Upper lobe of right lung (tissue), 1 donor: ENCODE results near the gene FAHD1. TPM values are rescaled to one million over a fixed set of nuclear protein-coding genes. Genes with fewer than 3 reads are reported as not detected.
A peak's percentile ranks its signal among the peaks of the same experiment; 100 is the strongest.
"Not testable (repeated sequence)": the region's sequence is repeated elsewhere in the genome, so short reads cannot be mapped to it uniquely, and the experiment has no call there.

Experiments
- ATAC-seq: fragments of 200-7000 bp; cut with Tn5 transposase; one replicate; pipeline ENCODE4 v1.9.1; 2020; ENCODE audit warnings: mild to moderate bottlenecking, moderate library complexity
- DNase-seq: peaks from one replicate; pipeline ENCODE4 v3.0.0-alpha.2; 2020
- H3K27ac ChIP-seq: fragments of 200-600 bp; one replicate; pipeline ENCODE4 v1.8.0; 2022
- H3K27me3 ChIP-seq: fragments of 200-600 bp; one replicate; pipeline ENCODE4 v1.8.0; 2022; ENCODE audit warnings: mild to moderate bottlenecking
- H3K36me3 ChIP-seq: fragments of 200-600 bp; one replicate; pipeline ENCODE4 v1.8.0; 2022
- H3K4me1 ChIP-seq: fragments of 200-600 bp; one replicate; pipeline ENCODE4 v1.8.0; 2022
- H3K4me3 ChIP-seq: fragments of 200-600 bp; one replicate; pipeline ENCODE4 v1.8.0; 2022; ENCODE audit warnings: mild to moderate bottlenecking
- H3K9me3 ChIP-seq: fragments of 200-600 bp; one replicate; pipeline ENCODE4 v1.8.0; 2022
- intact Hi-C: fragments of 100-400 bp; cut with DNase I; formaldehyde crosslinking; loops from one replicate; pipeline ENCODE4 v1.11.0; 2022
- total RNA-seq: library from RNA; stranded (reverse); fragmentation: NEBNext Ultra II Directional; extraction: Animal tissue kit (Norgen Biotek cat#: 25700); gene quantifications from one replicate; pipeline ENCODE4 v1.2.1, GENCODE V29; 2021
- TF ChIP-seq, protein P1 (sequence below): fragments of 200-600 bp; IDR thresholded peaks from one replicate; pipeline ENCODE4 v1.8.0; 2022; ENCODE audit warnings: antibody characterized with exemption
- donor health status: DM: no; HTN: yes; CAD: no; lungs with severe emphysema.

FAHD1 gene
- total RNA-seq, 1 donor from 2014 or later = 17.2 TPM

DNA sequence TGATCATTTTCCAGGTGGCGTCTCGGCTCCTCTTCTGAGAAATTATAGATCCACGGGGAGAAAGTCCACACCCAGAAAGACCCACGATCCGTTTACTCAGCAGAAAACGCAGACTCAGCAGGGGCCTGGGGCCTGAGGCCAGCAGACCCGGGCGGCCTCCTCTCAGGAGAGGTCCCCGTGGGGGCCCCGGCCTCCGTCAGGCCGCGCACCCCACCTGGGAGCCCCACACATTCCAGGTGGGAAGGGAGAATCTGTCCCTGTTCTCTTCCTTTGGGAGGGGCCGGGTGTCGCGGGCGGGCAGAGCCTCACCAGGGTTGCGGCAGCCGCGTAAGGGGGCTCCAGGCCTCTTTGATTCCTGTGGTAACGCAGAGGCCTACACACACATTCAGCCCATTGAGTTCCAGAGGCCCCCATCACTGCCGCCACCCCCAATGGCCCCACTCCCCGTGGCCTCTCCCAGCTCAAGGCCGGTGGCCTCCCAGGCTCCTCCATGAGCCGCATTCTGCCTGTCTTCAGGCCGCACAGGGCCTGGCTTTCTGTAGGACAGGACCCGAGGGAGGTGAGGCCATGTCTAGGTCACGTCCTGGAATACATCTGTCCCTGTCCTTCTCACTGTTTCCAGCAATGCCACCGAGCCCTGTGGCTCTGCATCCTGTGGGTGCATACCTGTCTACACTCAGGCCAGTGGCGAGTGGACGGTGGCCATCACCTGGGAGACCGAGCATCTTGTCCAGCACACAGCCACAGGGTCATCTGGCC lies 31.9 kb upstream of the FAHD1 start:
- Histone ChIP-seq H3K27ac (peak overlapping the region; percentile 51), H3K9me3 (no peaks in the 10 kb centered on the region), H3K36me3 (no peaks in the 10 kb centered on the region), H3K27me3 (no peaks in the 10 kb centered on the region), H3K4me1 (no peaks in the 10 kb centered on the region), H3K4me3 (no peak overlapping the region)
- DNase-seq (no peak), ATAC-seq (no peak)
- TF ChIP-seq, protein P1, sequence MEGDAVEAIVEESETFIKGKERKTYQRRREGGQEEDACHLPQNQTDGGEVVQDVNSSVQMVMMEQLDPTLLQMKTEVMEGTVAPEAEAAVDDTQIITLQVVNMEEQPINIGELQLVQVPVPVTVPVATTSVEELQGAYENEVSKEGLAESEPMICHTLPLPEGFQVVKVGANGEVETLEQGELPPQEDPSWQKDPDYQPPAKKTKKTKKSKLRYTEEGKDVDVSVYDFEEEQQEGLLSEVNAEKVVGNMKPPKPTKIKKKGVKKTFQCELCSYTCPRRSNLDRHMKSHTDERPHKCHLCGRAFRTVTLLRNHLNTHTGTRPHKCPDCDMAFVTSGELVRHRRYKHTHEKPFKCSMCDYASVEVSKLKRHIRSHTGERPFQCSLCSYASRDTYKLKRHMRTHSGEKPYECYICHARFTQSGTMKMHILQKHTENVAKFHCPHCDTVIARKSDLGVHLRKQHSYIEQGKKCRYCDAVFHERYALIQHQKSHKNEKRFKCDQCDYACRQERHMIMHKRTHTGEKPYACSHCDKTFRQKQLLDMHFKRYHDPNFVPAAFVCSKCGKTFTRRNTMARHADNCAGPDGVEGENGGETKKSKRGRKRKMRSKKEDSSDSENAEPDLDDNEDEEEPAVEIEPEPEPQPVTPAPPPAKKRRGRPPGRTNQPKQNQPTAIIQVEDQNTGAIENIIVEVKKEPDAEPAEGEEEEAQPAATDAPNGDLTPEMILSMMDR = no peak
- intact Hi-C loops = no loop called here

DNA sequence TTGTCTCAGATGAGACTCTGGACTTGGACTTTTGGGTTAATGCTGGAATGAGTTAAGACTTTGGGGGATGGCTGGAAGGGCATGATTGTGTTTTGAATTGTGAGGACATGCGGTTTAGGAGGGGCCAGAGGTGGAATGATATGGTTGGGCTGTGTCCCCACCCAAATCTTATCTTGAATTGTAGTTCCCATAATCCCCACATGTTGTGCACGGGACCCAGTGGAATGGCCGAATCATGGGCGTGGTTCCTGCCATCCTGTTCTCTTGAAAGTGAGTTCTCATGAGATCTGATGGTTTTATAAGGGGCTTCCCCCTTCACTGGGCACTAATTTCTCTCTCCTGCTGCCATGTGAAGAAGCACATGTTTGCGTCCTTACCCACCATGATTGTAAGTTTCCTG lies 27.7 kb upstream of the FAHD1 start:
- H3K9me3 ChIP-seq, intact Hi-C loops, H3K4me1 ChIP-seq, ATAC-seq, H3K4me3 ChIP-seq, H3K27ac ChIP-seq, DNase-seq, H3K36me3 ChIP-seq, H3K27me3 ChIP-seq: not testable (repeated sequence)

DNA sequence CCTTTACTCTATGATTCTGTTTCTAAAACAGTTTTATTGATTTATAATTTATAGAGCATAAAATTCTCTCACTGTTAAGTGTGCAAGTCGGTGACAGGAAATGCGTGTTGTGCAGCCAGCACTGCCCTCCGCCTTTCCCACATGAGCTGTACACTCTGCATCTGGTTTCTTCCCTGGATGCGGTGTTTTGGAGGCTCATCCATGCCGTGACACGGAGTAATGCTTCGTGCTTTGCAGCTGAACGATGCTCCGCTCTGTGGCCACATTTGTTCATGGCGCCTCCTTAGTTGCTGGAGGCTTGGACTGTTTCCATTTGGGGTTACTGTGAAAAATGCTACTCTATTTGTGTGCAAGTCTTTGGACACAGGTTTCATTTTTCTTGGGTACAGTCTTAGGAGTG lies 26.3 kb upstream of the FAHD1 start:
- intact Hi-C loops = no loop called here
- H3K4me1 ChIP-seq = no peaks in the 10 kb centered on the region
- H3K9me3 ChIP-seq = no peaks in the 10 kb centered on the region
- ATAC-seq (no peak), DNase-seq (no peak)
- H3K27ac ChIP-seq = no peak overlapping the region
- no peaks in the 10 kb centered on the region for H3K36me3 ChIP-seq
- no peaks in the 10 kb centered on the region for H3K27me3 ChIP-seq
- H3K4me3 ChIP-seq = no peak overlapping the region
- TF ChIP-seq, protein P1 = no peak

DNA sequence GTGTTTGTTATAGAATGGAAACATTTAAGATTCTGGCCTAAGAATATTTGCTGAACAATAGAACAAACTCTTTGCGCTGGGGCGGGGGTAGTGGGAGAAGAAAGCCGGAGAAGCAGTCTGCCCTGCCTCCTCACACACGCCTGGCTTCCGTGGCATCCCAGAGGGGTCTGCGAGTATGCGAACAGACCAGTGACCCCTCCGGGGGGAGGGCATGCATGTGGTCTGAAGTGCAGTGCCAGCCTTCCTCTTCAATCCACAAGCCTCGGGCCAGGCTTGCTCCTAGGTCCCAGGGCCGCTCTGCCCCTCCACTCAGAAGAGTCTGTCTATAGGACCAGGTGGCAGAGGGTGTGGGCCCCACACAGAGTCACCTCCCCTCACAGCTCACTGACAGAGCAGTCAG lies 19.4 kb upstream of the FAHD1 start:
- Histone ChIP-seq H3K27me3 (no peaks in the 10 kb centered on the region), H3K4me3 (no peak overlapping the region), H3K9me3 (no peaks in the 10 kb centered on the region), H3K4me1 (peaks cover 5% of the 10 kb centered on the region), H3K27ac (no peak overlapping the region), H3K36me3 (peaks cover 36% of the 10 kb centered on the region)
- TF ChIP-seq, protein P1 = no peak
- no peak for ATAC-seq
- intact Hi-C loops = no loop called here
- DNase-seq = no peak

DNA sequence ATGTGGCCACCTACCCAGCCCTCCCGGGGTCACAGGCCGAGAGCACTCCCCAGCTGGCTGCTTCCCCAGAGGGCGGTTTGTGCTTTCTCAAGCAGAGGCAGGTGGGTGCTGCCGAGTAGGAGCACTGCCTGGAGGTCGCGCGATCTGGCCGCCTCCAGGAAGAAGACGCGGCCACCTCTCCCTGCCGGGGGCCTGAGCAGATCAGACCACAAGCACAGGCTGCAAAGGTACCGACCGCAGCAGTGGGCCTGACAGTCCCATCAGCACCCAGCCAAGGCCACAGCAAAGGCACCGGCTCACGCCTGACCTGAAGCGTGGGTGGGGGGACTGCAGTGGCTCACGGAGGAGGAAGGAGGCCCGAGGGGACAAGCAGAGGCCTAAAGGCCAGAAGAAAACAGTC lies 18.3 kb upstream of the FAHD1 start:
- intact Hi-C loops = no loop called here
- H3K9me3 ChIP-seq = no peaks in the 10 kb centered on the region
- H3K4me1 ChIP-seq = peaks cover 12% of the 10 kb centered on the region
- DNase-seq = no peak
- peaks cover 36% of the 10 kb centered on the region for H3K36me3 ChIP-seq
- no peak overlapping the region for H3K4me3 ChIP-seq
- TF ChIP-seq, protein P1 = no peak
- no peak overlapping the region for H3K27ac ChIP-seq
- no peak for ATAC-seq
- H3K27me3 ChIP-seq = no peaks in the 10 kb centered on the region

DNA sequence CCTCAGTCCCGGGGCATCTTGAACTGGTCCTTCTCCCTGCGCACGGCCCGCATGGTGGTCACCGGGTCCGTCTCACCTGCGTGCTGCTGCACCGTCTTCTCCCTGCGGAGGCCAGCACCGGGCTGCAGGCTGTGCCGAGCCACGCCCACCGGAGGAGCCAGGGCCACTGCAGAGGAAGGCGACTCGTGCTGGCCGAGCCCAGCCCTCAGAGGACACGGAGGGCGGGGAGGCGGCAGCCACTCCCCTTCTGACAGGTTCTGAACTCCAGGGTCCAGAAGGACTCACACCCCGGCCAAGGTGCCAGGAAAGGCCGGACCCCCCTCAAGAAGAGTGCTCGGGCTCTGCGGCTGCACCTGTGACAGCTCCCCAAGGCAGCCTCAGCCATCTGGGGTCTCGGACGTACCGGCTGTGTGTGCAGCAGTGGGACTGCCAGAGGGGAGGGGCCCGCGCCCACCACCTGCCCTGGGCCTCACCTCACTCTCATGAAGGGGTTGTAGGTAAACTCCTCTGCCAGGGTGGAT lies 17.7 kb upstream of the FAHD1 start:
- peaks cover 12% of the 10 kb centered on the region for H3K4me1 ChIP-seq
- TF ChIP-seq, protein P1 = no peak
- DNase-seq = no peak
- no peaks in the 10 kb centered on the region for H3K9me3 ChIP-seq
- H3K36me3 ChIP-seq = peaks cover 40% of the 10 kb centered on the region
- intact Hi-C loops = no loop called here
- H3K27me3 ChIP-seq = no peaks in the 10 kb centered on the region
- no peak overlapping the region for H3K27ac ChIP-seq
- ATAC-seq = no peak
- H3K4me3 ChIP-seq = no peak overlapping the region
